KMS-11 (cell line): ENCODE results near the gene PMF1.

Experiments
- H2AFZ ChIP-seq: fragments of 200-600 bp; sonication (generic); 2 replicates; pipeline ENCODE4 v1.6.1; 2016; ENCODE audit warnings: antibody characterized with exemption, mixed run types, low read depth
- H3K27ac ChIP-seq: fragments of 200-600 bp; sonication (generic); 2 replicates; pipeline ENCODE4 v1.6.1; 2016; ENCODE audit warnings: mild to moderate bottlenecking, mixed run types
- H3K27me3 ChIP-seq: fragments of 200-600 bp; sonication (generic); 2 replicates; pipeline ENCODE4 v1.6.1; 2017; ENCODE audit warnings: mild to moderate bottlenecking, low read depth, mixed run types, moderate library complexity; ENCODE audit not compliant: insufficient read depth
- H3K36me3 ChIP-seq: fragments of 200-600 bp; sonication (generic); 2 replicates; pipeline ENCODE4 v1.6.1; 2017; ENCODE audit warnings: mild to moderate bottlenecking, mixed run types; ENCODE audit not compliant: insufficient read depth
- H3K4me1 ChIP-seq: fragments of 200-600 bp; sonication (generic); 2 replicates; pipeline ENCODE4 v1.6.1; 2016; ENCODE audit warnings: mild to moderate bottlenecking, low read depth, mixed run types; ENCODE audit not compliant: poor library complexity, severe bottlenecking
- H3K4me2 ChIP-seq: fragments of 200-600 bp; sonication (generic); 2 replicates; pipeline ENCODE4 v1.7.0; 2016; ENCODE audit warnings: mild to moderate bottlenecking, mixed run types
- H3K4me3 ChIP-seq: fragments of 200-600 bp; sonication (generic); IDR thresholded peaks from 2 replicates; pipeline ENCODE4 v1.6.1; 2017; ENCODE audit warnings: low read depth, low read length, mixed read lengths; ENCODE audit not compliant: insufficient read depth
- H3K79me2 ChIP-seq: fragments of 200-600 bp; sonication (generic); 2 replicates; pipeline ENCODE4 v1.6.1; 2016; ENCODE audit warnings: low read depth, mixed run types; ENCODE audit not compliant: insufficient read depth
- H3K9ac ChIP-seq: fragments of 200-600 bp; sonication (generic); 2 replicates; pipeline ENCODE4 v1.6.1; 2016; ENCODE audit warnings: mild to moderate bottlenecking, mixed run types
- H4K20me1 ChIP-seq: fragments of 200-600 bp; sonication (generic); 2 replicates; pipeline ENCODE4 v1.6.1; 2016; ENCODE audit warnings: mild to moderate bottlenecking, mixed run types; ENCODE audit not compliant: insufficient read depth
- TF ChIP-seq, protein P1 (sequence below): fragments of 200-600 bp; sonication (generic); conservative IDR thresholded peaks from 2 replicates; pipeline ENCODE4 v1.6.1; 2017; ENCODE audit warnings: low read depth, mild to moderate bottlenecking, antibody characterized with exemption, low read length, moderate library complexity, mixed read lengths

The PMF1 gene

GRCh38 chr1:156196445-156196844 is 16.4 kb upstream of the PMF1 start:
- Histone ChIP-seq H3K27me3 (no peaks in the 10 kb centered on the region), H2AFZ (no peak overlapping the region), H3K36me3 (no peaks in the 10 kb centered on the region; the same call in 1 of the 2 replicates), H3K4me1 (peaks cover 24% of the 10 kb centered on the region), H3K4me3 (no peak overlapping the region), H4K20me1 (no peaks in the 10 kb centered on the region), H3K27ac (no peak overlapping the region), H3K4me2 (no peak overlapping the region; the same call in 1 of the 2 replicates), H3K79me2 (peaks cover 56% of the 10 kb centered on the region), H3K9ac (no peak overlapping the region)
- TF ChIP-seq, protein P1, sequence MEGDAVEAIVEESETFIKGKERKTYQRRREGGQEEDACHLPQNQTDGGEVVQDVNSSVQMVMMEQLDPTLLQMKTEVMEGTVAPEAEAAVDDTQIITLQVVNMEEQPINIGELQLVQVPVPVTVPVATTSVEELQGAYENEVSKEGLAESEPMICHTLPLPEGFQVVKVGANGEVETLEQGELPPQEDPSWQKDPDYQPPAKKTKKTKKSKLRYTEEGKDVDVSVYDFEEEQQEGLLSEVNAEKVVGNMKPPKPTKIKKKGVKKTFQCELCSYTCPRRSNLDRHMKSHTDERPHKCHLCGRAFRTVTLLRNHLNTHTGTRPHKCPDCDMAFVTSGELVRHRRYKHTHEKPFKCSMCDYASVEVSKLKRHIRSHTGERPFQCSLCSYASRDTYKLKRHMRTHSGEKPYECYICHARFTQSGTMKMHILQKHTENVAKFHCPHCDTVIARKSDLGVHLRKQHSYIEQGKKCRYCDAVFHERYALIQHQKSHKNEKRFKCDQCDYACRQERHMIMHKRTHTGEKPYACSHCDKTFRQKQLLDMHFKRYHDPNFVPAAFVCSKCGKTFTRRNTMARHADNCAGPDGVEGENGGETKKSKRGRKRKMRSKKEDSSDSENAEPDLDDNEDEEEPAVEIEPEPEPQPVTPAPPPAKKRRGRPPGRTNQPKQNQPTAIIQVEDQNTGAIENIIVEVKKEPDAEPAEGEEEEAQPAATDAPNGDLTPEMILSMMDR = no peak

GRCh38 chr1:156198831-156199349 is 13.9 kb upstream of the PMF1 start:
- H3K27ac ChIP-seq = no peak overlapping the region
- no peaks in the 10 kb centered on the region for H3K27me3 ChIP-seq
- no peaks in the 10 kb centered on the region; the same call in 1 of the 2 replicates for H3K36me3 ChIP-seq
- H4K20me1 ChIP-seq = 0 out of 2 replicates have a peak, but pooled peaks cover 3% of the 10 kb centered on the region
- peaks cover 60% of the 10 kb centered on the region for H3K79me2 ChIP-seq
- no peak overlapping the region for H3K4me3 ChIP-seq
- H3K9ac ChIP-seq = no peak overlapping the region
- no peak overlapping the region for H3K4me2 ChIP-seq
- TF ChIP-seq, protein P1 = no peak
- no peak overlapping the region for H2AFZ ChIP-seq
- peaks cover 19% of the 10 kb centered on the region for H3K4me1 ChIP-seq

GRCh38 chr1:156200044-156200443 is 12.8 kb upstream of the PMF1 start:
- peaks cover 56% of the 10 kb centered on the region for H3K79me2 ChIP-seq

DNA sequence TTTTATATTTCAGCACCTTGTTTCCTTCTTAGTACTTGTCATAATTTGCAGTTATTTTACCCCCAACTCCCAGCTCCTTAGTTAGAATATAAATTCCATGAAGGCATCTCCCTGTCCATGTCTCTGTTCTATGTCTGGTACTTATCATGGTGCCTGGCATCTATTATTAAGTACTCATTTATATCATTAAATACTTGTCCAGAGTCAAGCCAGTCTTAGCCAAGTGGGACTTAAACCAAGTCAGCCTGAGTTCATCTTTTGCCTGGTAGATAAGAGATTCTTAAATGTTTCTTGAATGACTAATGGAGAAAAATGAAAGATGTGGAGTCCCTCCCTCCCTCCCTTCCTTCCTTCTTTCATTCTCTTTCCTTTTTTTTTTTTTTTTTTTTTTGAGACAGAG is 9.5 kb upstream of the PMF1 start:
- Histone ChIP-seq H2AFZ (no peak overlapping the region), H3K27ac (no peak overlapping the region), H3K4me1 (no peaks in the 10 kb centered on the region), H3K4me2 (no peak overlapping the region), H3K9ac (no peak overlapping the region), H3K36me3 (peaks cover 6% of the 10 kb centered on the region; the same call in 1 of the 2 replicates), H3K79me2 (peaks cover 25% of the 10 kb centered on the region; the same call in 1 of the 2 replicates), H3K4me3 (no peak overlapping the region), H3K27me3 (no peaks in the 10 kb centered on the region), H4K20me1 (0 out of 2 replicates have a peak, but pooled peaks cover 3% of the 10 kb centered on the region)
- TF ChIP-seq, protein P1 = no peak

More at GRCh38 chr1:156200044-156200443, 12.8 kb upstream of the PMF1 start:
- H3K27ac ChIP-seq = no peak overlapping the region
- H3K36me3 ChIP-seq = no peaks in the 10 kb centered on the region; the same call in 1 of the 2 replicates
- peaks cover 15% of the 10 kb centered on the region for H3K4me1 ChIP-seq
- no peak overlapping the region for H3K4me3 ChIP-seq
- H3K27me3 ChIP-seq = no peaks in the 10 kb centered on the region
- TF ChIP-seq, protein P1 = no peak
- H3K9ac ChIP-seq = no peak overlapping the region
- no peak overlapping the region for H3K4me2 ChIP-seq
- 0 out of 2 replicates have a peak, but pooled peaks cover 3% of the 10 kb centered on the region for H4K20me1 ChIP-seq
- no peak overlapping the region for H2AFZ ChIP-seq
